Right lobe of liver (tissue), 4 donors: ENCODE measurements around the gene ATP8B2.
"Not testable (repeated sequence)": the region's sequence is repeated elsewhere in the genome, so short reads cannot be mapped to it uniquely, and the experiment has no call there.

Experiments used
- CTCF ChIP-seq, 4 donors: fragments of 200-600 bp in 3 of 4; fragments of 450-650 bp in 1 of 4; IDR thresholded peaks; one replicate each; pipeline versions ENCODE4 v1.5.1 to v1.8.0; 2016 to 2022; ENCODE audit warnings: antibody characterized with exemption in 4 of 4, mild to moderate bottlenecking in 2 of 4
- POLR2A ChIP-seq: fragments of 450-650 bp; IDR thresholded peaks from one replicate; pipeline ENCODE4 v1.6.1; 2017; ENCODE audit warnings: antibody characterized with exemption, mild to moderate bottlenecking
- donor health status: DM: no; HTN: no; CAD: no.
- donor health status: DM: no; HTN: no; CAD: no.
- donor health status: DM: no; HTN: yes; CAD: no.

GRCh38 chr1:154360881-154361280, 35.6 kb downstream of the ATP8B2 start:
- TF ChIP-seq CTCF (IDR thresholded peaks at IDR 0.05); POLR2A: not testable (repeated sequence)
